NCI-H345 (cell line): ENCODE measurements around the gene PIGH.
A peak's percentile ranks its signal among the peaks of the same experiment; 100 is the strongest.
"Not testable (repeated sequence)": the region's sequence is repeated elsewhere in the genome, so short reads cannot be mapped to it uniquely, and the experiment has no call there.

Experiments
- DNase-seq: peaks from one replicate; lab custom pipeline; 2025; lab: John Stamatoyannopoulos, UW

Gene PIGH, protein sequence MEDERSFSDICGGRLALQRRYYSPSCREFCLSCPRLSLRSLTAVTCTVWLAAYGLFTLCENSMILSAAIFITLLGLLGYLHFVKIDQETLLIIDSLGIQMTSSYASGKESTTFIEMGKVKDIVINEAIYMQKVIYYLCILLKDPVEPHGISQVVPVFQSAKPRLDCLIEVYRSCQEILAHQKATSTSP

DNA sequence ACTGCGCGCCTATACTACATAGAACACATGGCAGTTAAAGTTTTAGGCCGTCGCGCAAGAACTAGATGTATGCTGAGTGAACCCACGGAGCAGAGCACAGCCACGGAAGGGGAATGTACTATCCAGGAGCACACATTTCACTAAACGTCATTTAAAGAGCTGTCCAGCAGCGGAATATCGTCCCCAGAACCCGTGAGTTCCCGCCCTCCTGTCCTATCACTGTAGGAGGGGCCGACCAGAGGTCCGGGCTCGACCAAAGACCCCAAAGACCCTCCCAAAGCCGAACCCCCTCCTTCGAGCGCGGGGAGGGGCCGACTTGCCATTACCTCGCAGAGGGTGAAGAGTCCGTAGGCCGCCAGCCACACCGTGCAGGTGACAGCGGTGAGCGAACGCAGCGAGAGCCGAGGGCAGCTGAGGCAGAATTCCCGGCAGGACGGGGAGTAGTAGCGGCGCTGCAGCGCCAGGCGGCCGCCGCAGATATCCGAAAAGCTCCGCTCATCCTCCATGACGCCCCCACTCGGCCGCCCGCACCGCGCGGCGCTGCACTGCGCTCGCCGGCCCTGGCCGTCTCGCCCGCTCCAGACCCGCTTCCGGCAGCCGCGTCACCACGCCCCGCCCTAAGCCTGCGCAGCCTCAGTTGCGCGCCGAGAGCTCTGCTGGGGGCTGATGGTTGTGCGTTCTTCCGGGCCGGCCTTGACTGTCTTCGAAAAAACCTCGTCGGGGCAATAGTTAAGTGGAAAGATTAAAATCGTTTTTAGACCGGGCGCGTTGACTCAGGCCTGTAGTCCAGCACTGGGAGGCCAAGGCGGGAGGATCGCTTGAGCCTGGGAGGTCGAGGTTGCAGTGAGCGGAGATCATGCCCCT lies at the start of gene PIGH:
Gene PIGH, minus strand, starts transcription at position 571 of the 864 bp plus-strand sequence. Its CDS starts 65 bp downstream, at position 506.
- DNase-seq, result peak; percentile 91

DNA sequence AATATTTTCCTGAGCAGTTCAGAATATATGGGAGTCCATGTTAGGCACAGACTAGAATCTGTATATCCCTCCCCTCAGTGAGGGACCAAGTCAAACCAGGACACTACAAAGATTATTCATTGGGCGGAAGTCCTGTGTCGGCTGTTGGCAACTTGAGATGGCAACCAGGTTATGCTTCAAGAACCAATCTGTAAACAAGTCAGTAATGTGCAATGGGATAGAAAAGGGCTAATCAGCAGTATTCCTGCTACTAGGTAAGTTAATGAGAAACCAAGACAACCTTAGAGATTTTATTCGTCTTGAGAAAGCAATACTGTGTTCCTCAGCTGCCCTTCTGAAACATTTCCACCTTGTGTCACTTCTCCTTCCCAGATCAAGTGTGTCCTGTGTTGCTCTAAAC lies 46.1 kb upstream of the PIGH start:
- DNase-seq, result no peak

DNA sequence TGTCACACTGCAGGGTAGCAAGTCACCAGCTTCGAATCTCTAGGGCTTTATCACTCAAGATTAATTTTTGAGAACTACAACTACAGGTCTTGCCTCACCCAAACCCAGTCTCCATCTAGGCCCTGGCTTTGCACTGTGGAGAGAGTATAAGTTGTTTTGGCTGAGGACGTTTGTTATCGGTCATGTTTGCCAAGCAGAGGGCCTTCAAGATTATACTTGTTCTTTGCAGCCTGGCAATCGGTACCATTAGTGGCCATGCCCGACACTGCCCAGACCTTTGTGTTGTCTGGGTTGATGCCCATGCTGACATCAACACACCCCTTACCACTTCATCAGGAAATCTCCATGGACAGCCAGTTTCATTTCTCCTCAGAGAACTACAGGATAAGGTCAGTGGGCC lies 45.3 kb upstream of the PIGH start:
- no peak for DNase-seq

DNA sequence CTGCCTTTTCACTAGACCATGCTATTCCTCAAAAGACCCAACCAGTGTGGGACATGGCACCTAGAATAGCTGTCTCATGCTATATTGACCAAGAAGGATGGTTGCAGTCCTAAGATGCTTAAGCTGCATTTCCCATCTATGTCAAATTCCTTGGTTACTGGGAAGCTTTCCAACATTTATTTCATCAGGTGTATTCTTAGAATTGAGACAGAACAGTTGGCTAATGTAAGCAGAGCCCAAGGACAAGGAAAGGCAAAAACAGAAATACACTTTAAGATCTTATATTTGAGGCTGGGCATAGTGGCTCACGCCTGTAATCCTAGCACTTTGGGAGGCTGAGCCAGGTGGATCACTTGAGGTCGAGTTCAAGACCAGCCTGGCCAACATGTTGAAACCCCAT lies 44.4 kb upstream of the PIGH start:
- DNase-seq, result no peak

DNA sequence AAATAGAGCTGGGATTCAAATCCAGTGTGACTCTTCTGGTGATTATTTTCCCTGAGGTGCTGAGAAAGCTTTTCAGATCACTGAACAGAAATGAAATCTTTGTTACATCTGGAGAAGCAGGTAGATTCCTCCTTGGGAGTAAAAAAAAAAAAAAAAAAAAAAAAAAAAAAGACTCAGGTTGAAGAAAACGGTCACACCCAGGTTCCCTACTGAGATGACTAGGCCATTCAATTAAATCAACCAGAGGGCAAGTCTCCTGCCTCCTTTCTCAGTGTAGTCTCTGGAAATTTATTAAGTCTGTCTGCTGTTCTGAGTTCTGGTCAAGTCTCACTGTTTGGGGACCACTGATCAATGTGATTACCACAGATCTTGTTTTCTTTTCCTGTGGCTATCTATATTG lies 43.6 kb upstream of the PIGH start:
- no peak for DNase-seq

DNA sequence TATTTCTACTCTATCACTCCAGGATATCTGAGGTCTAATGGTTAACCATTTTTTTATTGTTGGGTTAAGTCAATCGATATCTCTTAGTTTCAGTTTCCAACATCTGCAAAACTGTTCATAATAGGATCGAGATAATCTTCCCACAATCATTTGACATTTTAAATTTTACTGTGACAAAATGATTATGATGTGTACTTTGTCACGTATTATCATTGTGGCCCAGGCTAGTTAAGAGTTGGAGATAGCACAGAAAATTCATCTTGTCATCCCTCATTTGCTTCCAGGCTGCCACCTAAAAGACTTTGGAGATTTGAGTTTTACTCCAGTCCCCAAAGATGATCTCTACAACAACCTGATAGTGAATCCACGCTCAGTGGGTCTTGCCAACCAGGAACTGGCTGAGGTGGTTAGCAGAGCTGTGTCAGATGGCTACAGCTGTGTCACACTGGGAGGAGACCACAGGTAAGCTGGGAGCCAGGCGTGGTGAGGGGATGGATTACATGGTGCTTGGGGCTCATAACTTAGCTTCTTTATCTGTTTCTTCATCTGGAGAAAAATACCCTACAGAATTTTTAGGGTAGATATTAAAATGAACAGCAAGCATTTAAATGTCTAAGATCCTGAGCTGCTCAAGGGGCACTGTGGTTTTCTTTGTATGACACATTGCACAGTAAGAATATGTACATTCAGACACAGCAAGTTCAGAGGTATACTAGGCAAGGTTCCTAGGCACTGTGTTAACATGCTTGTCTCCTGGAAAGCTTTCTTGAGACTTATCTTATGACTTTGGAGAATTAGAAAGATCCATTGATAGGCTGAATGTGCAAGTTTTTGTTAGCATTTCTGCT lies 42.1 kb upstream of the PIGH start:
- DNase-seq, result no peak

DNA sequence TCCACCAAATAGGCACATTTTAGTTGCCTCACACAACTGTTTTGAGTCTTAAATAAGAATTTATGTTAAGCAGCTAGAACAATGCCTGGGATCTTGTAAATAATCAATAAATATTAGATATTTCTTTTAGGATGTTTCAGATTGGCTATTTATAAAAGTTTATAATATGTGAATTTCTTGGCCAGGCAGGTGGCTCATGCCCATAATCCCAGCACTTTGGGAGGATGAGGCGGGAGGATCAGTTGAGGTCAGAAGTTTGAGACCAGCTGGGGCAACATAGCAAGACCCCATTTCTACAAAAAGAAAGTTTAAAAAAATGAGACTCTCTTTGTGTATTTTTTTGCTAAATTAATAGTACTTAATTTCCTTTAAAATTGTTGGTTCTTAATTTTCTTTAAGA lies 41.4 kb upstream of the PIGH start:
- no peak for DNase-seq

DNA sequence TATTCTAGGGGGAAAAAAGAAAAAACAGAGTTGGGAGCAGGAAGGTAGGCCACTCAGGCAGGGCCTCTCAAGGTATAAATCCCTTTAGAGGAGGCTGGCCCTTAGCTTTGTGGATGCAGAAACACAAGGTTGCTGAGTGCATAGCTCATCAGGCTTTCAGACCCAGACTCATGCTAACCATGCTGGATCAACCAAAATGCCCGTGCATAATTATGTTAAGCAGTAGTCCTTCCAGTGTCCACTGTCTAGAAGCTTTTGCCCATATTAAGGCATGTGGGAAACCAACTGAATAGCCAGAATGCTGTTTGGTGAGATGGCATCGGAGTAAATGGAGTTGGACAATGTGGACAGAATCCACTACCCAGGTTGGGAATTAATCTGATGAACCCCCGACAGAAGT lies 38.6 kb upstream of the PIGH start:
- no peak for DNase-seq

DNA sequence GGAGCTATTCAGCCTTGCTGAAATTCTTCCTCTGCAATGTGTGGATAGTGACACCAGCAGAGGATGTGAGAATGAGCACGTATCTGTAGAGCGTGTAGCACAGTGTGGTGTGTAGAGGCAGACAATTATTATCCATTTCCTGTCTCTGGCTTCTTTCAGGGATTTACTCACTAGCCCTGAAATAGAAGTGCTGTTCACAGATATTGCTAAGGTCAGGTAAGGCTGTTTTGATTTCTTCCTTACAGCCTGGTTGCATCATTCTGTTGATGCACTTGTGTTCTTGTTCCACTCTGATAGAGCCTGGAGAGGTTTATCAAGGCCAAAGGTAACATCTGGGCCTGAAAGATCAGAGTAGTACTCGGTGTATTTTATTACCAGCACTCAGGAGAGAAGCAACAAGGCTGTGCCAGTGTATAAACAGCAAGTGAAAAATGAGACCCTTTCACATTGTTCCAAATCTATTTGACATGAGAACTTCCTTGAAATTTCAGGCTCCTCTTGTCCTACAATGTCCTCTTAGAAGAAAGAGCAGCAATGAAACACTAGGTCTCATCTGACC lies 36.4 kb upstream of the PIGH start:
- peak; percentile 18 for DNase-seq

DNA sequence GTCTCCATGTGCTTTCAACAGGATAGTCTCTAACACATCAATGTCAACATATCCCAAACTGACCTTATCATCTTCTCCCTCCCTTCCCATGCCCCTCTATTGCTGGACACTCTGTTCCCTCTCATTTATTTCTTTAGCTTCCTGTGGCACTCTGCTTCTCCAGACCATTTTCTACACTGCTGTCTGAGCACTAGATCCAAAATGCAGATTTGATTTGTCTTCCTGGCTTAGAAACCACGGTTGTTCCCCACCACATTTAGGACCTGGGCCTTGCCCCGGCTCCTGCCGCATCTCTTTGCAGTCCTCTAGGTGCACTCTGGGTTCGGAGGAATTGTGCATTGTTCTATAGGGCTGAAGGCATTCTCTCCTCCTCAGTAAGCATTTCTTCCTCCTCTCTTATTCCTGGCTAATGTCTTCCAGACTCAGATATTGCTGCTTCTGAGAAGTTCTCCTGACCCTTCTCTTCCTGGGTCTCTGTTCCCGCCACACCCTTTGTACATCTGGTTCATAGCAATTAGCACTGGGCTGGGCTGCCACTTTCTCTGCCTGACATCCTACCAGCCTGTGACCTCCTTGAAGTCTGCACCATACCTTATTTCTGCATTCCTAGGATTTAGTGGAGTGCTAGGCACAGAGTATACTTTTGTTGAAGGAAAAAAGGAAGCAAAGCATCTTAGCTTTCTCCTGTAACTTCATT lies 33.5 kb upstream of the PIGH start:
- no peak for DNase-seq

DNA sequence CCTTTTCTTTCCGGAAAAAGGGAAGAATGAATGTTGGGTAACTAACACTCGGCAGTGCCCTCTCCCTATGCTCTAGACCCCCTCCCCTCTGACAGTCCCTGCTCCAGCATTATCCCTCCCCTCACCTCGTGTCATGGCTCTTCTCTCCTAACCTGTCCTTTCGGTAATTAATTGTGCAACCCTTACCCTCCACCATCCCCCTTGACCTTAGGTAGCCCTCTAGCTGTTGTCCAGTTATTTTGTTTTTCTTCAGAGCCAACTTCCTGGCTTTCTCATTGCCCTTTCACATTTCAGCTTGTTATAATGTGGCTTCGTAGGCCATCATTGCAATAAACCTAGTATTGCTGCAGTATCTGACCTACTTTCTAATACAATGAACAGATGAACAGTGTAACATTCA lies 30.9 kb upstream of the PIGH start:
- DNase-seq, result no peak

DNA sequence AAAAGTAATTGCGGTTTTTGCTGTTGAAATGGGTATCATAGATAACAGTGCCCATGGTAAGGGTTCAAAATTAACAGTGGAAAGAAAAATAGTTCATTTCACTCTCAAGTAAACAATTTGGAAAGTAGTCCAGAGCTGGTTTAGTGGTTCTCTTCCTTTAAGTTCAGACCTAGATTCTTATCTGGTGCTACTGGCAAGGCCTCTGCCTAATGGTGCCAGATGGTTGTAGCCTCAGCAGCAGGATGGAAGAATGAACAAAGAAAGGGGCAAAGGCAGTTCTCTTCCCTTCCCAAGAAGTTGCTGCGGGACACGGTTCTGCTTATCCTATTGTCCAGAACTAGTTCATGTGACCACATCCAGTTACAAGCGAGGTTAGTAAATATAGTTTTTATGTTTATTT lies 30.1 kb upstream of the PIGH start:
- DNase-seq, result no peak

DNA sequence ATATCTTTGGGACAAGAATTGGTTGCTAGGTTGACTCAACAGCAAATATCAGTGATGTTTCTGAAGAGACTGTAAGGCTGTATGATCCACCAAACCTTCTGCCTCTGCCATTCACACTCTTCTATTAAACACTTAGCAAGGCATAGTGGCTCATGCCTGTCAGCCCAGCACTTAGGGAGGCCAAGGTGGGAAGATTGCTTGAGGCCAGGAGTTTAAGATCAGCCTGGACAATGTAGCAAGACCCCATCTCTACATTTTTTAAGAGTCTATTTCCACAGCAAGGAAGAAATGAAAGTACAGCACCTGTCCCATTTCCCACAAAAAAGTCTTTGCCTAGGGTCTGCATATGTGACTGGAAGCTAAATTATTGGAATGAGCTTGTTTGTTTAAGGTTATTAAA lies 27.5 kb upstream of the PIGH start:
- DNase-seq, result no peak

DNA sequence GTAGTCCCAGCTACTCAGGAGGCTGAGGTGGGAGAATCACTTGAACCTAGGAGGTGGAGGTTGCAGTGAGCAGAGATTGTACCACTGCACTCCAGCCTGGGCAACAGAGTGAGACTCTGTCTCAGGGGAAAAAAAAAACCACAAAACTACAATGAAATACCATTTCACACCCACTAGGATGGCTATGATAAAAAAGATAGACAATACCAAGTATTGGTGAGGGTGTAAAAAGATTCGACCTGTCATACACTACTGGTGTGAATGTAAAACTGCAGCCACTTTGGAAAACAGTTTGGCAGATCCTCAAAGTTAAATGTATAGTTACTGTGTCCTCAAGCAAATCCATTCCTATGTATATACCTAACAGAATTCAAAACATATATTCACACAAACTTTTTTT lies 26.1 kb upstream of the PIGH start:
- DNase-seq, result not testable (repeated sequence)

DNA sequence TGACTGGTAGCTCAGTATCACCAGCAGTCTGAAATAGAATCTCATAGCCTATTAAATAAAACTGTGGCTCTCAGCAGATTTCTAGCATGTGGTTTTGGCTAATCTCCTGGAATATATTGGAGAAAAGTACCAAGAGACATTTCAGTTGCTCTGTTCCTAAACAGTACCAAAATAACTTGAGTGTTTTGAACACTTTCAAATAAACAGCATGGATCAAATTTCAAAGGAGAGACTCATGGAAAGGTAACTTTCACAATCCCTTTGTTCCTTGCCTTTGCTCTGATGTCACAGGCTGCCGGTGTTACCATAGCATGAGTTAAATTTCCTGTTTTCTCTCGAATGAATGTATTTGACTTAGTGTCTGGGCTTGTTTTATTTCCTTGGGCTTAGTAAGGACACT lies 23.0 kb upstream of the PIGH start:
- no peak for DNase-seq

DNA sequence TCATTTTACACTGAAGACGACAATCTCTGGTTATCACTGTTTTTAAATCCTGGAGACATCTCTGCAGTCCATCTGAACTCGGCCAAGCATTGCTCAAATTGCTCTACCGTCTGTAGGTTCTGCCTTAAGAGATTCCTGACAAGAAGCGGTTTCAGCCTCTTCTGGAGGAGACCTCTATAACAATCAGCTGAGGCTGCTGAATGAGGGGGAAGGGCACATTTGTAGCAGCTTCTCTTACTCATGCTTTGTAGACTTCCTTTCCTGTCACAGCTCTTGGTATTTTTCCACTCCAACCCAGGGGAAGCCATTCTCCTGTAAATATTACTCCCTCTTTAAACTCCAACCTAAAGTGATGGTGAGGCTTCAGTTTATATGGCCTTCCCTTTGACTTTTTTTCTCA lies 22.6 kb upstream of the PIGH start:
- no peak for DNase-seq

DNA sequence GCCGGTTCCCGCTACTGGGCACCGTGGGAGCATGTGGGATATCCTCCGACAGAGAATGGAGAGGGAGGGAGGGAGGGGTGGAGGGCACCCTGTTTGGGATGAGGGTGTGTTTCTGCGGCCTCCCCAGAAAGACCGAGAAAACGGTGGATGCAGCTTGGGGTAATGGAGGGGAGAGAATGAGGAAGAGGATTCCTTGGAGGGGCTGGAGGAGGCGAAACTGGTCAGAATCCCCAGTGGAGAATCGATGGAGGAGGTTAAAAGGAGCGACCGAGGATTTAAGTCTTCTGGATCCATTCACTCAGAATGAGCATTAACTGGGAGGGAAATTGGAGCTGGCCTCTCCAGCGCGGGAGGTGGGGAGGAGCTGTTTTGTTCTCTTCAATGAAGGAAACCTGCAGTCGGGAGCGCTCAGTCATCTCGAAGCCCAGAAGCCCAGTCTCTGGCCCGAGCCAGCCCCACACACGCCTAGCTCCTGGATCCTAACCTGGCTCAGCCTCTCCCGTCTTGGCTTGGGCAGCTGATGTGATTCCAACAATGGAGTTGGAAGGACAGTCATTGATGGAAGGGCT lies 20.2 kb upstream of the PIGH start:
- peak; percentile 37 for DNase-seq

DNA sequence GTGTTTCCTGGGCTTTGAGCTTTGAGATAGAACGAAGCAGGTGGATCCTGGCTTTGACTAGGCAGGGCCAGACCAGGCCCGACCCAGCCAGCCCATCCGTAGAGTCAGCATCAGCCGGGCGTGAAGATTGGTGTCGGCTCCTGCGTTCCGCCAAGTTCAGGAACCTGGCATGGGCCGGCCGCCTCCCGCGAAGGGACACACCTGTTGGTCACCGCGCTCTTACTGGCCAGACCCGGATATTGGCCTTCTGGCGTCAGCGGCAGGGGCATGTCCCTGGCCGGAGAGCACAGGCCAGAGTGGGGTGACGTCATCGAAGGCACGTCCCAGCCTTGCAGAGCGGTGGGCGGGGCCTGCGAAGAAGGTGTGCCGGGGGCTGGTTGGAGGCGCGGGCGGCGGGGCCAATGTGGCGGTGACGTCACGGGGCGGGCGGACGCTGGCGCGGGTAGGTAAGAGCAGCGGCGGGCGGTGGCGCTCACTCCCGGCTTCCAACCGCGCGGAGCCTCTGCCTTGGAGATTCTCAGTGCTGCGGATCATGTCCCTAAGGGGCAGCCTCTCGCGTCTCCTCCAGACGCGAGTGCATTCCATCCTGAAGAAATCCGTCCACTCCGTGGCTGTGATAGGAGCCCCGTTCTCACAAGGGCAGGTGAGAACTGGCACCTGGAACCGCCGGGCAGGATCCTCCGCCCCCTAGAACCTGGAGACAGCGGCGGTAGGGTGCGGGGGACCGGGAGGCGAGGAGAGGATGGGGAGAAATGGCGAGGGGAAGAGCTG lies 19.6 kb upstream of the PIGH start, which contains the start of gene ARG2:
Gene ARG2, plus strand, starts transcription at position 475 of the 771 bp plus-strand sequence. Its CDS starts 58 bp downstream, at position 533.
- peak; percentile 98 for DNase-seq

DNA sequence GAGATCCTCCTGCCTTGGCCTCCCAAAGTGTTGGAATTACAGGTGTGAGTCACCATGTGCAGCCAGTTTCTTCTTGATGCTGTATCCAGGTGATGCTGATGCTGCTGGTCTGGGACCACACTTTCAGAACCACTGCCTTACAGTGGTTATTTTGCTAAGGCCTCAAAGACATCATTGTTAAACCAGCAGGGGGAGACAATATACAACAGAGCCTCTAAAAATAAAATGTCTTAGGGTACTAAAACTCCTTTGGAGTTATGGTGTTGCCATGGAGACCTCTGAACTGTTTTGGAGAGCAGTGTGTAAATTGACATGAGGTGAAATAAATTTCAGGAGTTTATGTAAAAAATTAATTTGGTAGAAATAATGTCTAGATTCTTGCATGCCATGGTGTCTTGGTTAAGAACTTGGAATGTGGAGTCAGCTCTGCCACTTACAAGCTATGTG lies 18.6 kb upstream of the PIGH start:
- DNase-seq, result peak; percentile 61

DNA sequence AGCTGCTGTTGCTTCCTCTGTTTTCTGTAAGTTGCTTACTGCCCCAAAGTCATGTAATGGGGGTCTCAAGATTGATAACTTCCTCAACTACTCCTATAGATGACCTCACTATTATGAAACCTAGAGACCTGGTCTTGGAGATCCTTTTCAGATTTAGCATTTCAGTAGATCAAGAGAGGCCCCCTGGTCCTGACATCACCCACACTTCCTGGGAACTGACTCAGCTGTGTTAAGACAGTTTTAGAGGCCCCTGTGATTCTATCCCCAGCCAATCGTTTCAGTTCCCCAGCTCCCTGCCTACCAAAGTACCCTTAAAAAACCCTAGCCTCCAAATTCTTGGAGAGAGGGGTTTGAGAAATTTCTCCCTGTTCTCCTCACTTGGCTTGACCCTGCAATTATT lies 10.4 kb upstream of the PIGH start:
- DNase-seq, result no peak
